ENCODE data around the gene DRP2.
"Not testable (repeated sequence)": the region's sequence is repeated elsewhere in the genome, so short reads cannot be mapped to it uniquely, and the experiment has no call there.

The DRP2 gene

DNA sequence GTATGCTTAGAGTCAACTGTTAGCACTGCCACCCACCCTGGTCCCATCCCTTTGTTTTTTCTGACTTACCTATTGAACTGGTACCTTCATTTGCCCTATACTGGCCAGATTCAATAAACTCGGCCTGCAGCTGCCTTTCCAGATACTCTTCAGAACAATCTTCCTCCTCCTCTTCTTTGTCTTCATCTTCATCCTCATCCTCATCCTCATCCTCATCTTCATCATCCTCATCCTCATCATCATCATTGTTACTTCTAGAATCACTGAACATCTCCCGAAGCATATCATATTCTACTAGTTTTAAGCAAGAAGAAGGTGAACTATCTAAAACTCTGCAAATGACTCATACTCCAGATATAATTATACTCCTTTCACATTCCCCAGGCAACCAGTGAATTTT, 56.7 kb downstream of the DRP2 start:
- no peak for ATAC-seq
- Mint-ChIP-seq H3K4me1 (no peaks in the 10 kb centered on the region), H3K27ac (no peak overlapping the region)

GRCh38 chrX:101287402-101287801, 67.8 kb downstream of the DRP2 start:
- ATAC-seq, result no peak
- Mint-ChIP-seq H3K27ac (no peak overlapping the region), H3K27me3 (peaks cover 1% of the 10 kb centered on the region), H3K36me3 (no peaks in the 10 kb centered on the region), H3K4me3 (no peak overlapping the region), H3K4me1 (no peaks in the 10 kb centered on the region), H3K9me3 (no peaks in the 10 kb centered on the region)

More for the DNA sequence above, 56.7 kb downstream of the DRP2 start:
- H3K27me3 Mint-ChIP-seq, result no peaks in the 10 kb centered on the region
- no peaks in the 10 kb centered on the region for H3K9me3 Mint-ChIP-seq
- H3K36me3 Mint-ChIP-seq, result no peaks in the 10 kb centered on the region
- H3K4me3 Mint-ChIP-seq, result no peak overlapping the region

- Mint-ChIP-seq H3K27me3 (peaks cover 5% of the 10 kb centered on the region), H3K9me3 (no peaks in the 10 kb centered on the region), H3K4me1 (no peaks in the 10 kb centered on the region), H3K4me3 (no peak within 1 kb of the TSS), H3K27ac (no peak within 1 kb of the TSS), H3K36me3 (no peaks in the 10 kb centered on the region)
- ATAC-seq, result no peak
These were observed 71.5 kb downstream of the DRP2 start, which contains the start of gene TAF7L for GRCh38 chrX:101290957-101291603. Gene TAF7L (minus strand): TSS chrX:101291334. CDS start chrX:101287543, 3,791 bp downstream.

- H3K4me3 Mint-ChIP-seq, ATAC-seq, H3K9me3 Mint-ChIP-seq, H3K27ac Mint-ChIP-seq, H3K4me1 Mint-ChIP-seq, H3K27me3 Mint-ChIP-seq, H3K36me3 Mint-ChIP-seq: not testable (repeated sequence)
These were observed 76.0 kb downstream of the DRP2 start for GRCh38 chrX:101295603-101296002.

DNA sequence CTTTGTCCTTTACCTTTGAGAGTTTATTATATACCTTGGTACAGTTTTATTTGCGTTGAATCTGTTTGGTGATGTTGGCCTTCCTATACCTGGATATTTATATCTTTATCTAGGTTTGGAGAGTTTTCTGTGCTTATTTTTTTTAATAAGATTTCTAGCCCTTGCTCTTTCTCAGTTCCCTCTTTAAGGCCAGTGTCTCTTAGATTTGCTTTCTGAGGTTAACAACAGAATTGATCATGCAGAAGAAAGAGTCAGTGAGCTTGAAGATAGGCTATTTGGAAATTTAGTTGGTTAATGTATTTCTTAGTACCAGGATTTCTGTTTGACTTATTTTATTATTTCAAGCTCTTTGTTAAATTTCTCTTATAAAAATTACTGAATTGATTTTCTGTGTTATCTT, 84.2 kb downstream of the DRP2 start:
- Mint-ChIP-seq H3K36me3 (no peaks in the 10 kb centered on the region), H3K4me3 (no peak overlapping the region), H3K27ac (no peak overlapping the region), H3K27me3 (no peaks in the 10 kb centered on the region), H3K9me3 (no peaks in the 10 kb centered on the region), H3K4me1 (no peaks in the 10 kb centered on the region)
- ATAC-seq, result no peak

Measured in stimulated activated memory B cell treated with anti-CD40 and anti-IgM and Interleukin-4, amounts not matched to agents 10 μg/mL and 1 μg/mL and 100 μg/mL, for 72 hours (primary cell).